Caco-2 (cell line): ENCODE measurements around the gene STXBP5L. TPM values are rescaled to one million over a fixed set of nuclear protein-coding genes. Genes with fewer than 3 reads are reported as not detected.

Experiments
- BruUV-seq: library from RNA; stranded (reverse); fragments of 400-500 nt; replicated peaks from 2 replicates; lab custom pipeline; 2021; lab: Mats Ljungman, UMichigan
- CTCF ChIA-PET: fragments of 300-600 bp; sonication (Branson Sonifier 250); formaldehyde crosslinking; loops from one replicate; lab custom pipeline; 2022; ENCODE audit warnings: antibody characterized with exemption; lab: Charles Lee
- POLR2A ChIA-PET: fragments of 300-600 bp; sonication (Branson Sonifier 250); formaldehyde crosslinking; loops from one replicate; lab custom pipeline; 2022; ENCODE audit warnings: antibody characterized with exemption; lab: Charles Lee
- DNase-seq, 2 experiments: peaks; one replicate each; pipeline versions ENCODE4 v3.0.0 to v3.0.0-alpha.2; 2020 to 2022
- H3K27me3 ChIP-seq: replicated peaks from 2 replicates; pipeline ENCODE4 v1.6.0; 2011; ENCODE audit warnings: low read length; ENCODE audit not compliant: control insufficient read depth, insufficient read depth
- H3K36me3 ChIP-seq: 2 replicates; pipeline ENCODE4 v1.5.1; 2011; ENCODE audit warnings: low read length; ENCODE audit not compliant: control insufficient read depth, insufficient read depth
- H3K4me1 ChIP-seq: fragments of 250-450 bp; sonication (Bioruptor Pico); 2 replicates; pipeline ENCODE4 v1.5.1; 2020; ENCODE audit warnings: mild to moderate bottlenecking
- H3K4me3 ChIP-seq: 2 replicates; pipeline ENCODE4 v1.5.1; 2011; ENCODE audit warnings: low read depth, mild to moderate bottlenecking, control low read depth, low read length
- H3K9me3 ChIP-seq: fragments of 250-450 bp; sonication (Bioruptor Pico); 2 replicates; pipeline ENCODE4 v1.5.1; 2020; ENCODE audit warnings: mild to moderate bottlenecking, moderate library complexity
- H3K27ac Mint-ChIP-seq: one replicate; pipeline ENCODE4 v1.8.0; 2022; ENCODE audit warnings: mixed read lengths; ENCODE audit not compliant: unreplicated experiment
- H3K27me3 Mint-ChIP-seq: one replicate; pipeline ENCODE4 v1.8.0; 2022; ENCODE audit warnings: mixed read lengths; ENCODE audit not compliant: insufficient read depth, unreplicated experiment
- H3K36me3 Mint-ChIP-seq: one replicate; pipeline ENCODE4 v1.8.0; 2022; ENCODE audit warnings: mild to moderate bottlenecking, mixed read lengths; ENCODE audit not compliant: insufficient read depth, unreplicated experiment
- H3K4me1 Mint-ChIP-seq: one replicate; pipeline ENCODE4 v1.8.0; 2022; ENCODE audit warnings: low read depth, mixed read lengths; ENCODE audit not compliant: unreplicated experiment
- H3K4me3 Mint-ChIP-seq: one replicate; pipeline ENCODE4 v1.8.0; 2022; ENCODE audit warnings: mild to moderate bottlenecking, moderate library complexity, mixed read lengths; ENCODE audit not compliant: unreplicated experiment
- H3K9me3 Mint-ChIP-seq: one replicate; pipeline ENCODE4 v1.8.0; 2022; ENCODE audit warnings: mixed read lengths; ENCODE audit not compliant: unreplicated experiment
- CTCF ChIP-seq, 2 experiments: fragments of 200-600 bp in 1 of 2; IDR thresholded peaks; 1 replicate in 1 of 2; 2 replicates in 1 of 2; pipeline versions ENCODE4 v1.5.1 to v1.8.0; 2011 to 2022; ENCODE audit warnings: antibody characterized with exemption in 1 of 2, control low read depth in 1 of 2, inconsistent platforms in 1 of 2, low read depth in 1 of 2, low read length in 1 of 2, mild to moderate bottlenecking in 1 of 2, moderate library complexity in 1 of 2; ENCODE audit not compliant: insufficient read depth in 1 of 2, severe bottlenecking in 1 of 2, unreplicated experiment in 1 of 2
- intact Hi-C: fragments of 100-400 bp; cut with micrococcal nuclease; formaldehyde crosslinking; loops from one replicate; pipeline ENCODE4 v1.10.0; 2022; ENCODE audit not compliant: unreplicated experiment
- total RNA-seq: library from RNA; stranded (reverse); gene quantifications from 2 replicates; pipeline ENCODE4 v1.2.3, GENCODE V29; 2022

STXBP5L gene
- total RNA-seq, 1 experiment from 2014 or later, result not detected

GRCh38 chr3:120909602-120909878 is 1.5 kb downstream of the STXBP5L start:
- Histone ChIP-seq H3K9me3 (no peaks in the 10 kb centered on the region), H3K4me1 (no peaks in the 10 kb centered on the region), H3K27me3 (0 out of 2 replicates have a peak, but pooled peaks cover 2% of the 10 kb centered on the region), H3K36me3 (no peaks in the 10 kb centered on the region), H3K4me3 (no peak overlapping the region)
- Mint-ChIP-seq H3K36me3 (no peaks in the 10 kb centered on the region), H3K4me3 (peak overlapping the region; percentile 81), H3K9me3 (no peaks in the 10 kb centered on the region), H3K4me1 (peaks cover 7% of the 10 kb centered on the region), H3K27ac (no peak overlapping the region), H3K27me3 (peaks cover 28% of the 10 kb centered on the region)
- BruUV-seq, result no TSS peak
- CTCF ChIA-PET, result no interaction called here
- intact Hi-C loops, result no loop called here
- TF ChIP-seq CTCF (IDR thresholded peaks at IDR 0.05; ENCODE audit: insufficient read depth in 1 of 2, low read depth in 1 of 2, low read length in 1 of 2, severe bottlenecking in 1 of 2, unreplicated experiment in 1 of 2), result no peak
- POLR2A ChIA-PET, result no interaction called here
- DNase-seq, result no peak

GRCh38 chr3:120926146-120926545 is 18.1 kb downstream of the STXBP5L start:
- Mint-ChIP-seq H3K4me1 (no peaks in the 10 kb centered on the region), H3K27me3 (no peaks in the 10 kb centered on the region), H3K4me3 (no peak overlapping the region), H3K27ac (no peak overlapping the region), H3K9me3 (peaks cover 18% of the 10 kb centered on the region), H3K36me3 (no peaks in the 10 kb centered on the region)
- BruUV-seq, result no TSS peak
- Histone ChIP-seq H3K9me3 (no peaks in the 10 kb centered on the region), H3K4me3 (no peak overlapping the region), H3K4me1 (no peaks in the 10 kb centered on the region), H3K27me3 (no peaks in the 10 kb centered on the region), H3K36me3 (no peaks in the 10 kb centered on the region)
- DNase-seq, result no peak
- intact Hi-C loops, result no loop called here
- ChIA-PET CTCF (no interaction called here), POLR2A (no interaction called here)
- TF ChIP-seq CTCF (IDR thresholded peaks at IDR 0.05; ENCODE audit: insufficient read depth in 1 of 2, low read depth in 1 of 2, low read length in 1 of 2, severe bottlenecking in 1 of 2, unreplicated experiment in 1 of 2), result no peak

GRCh38 chr3:120928991-120929390 is 21.0 kb downstream of the STXBP5L start:
- no peak overlapping the region for H3K27ac Mint-ChIP-seq

More at GRCh38 chr3:120928991-120929390, 21.0 kb downstream of the STXBP5L start:
- Mint-ChIP-seq H3K27me3 (no peaks in the 10 kb centered on the region), H3K4me1 (no peaks in the 10 kb centered on the region), H3K4me3 (no peak overlapping the region), H3K36me3 (no peaks in the 10 kb centered on the region), H3K9me3 (peaks cover 18% of the 10 kb centered on the region)
- ChIA-PET CTCF (no interaction called here), POLR2A (no interaction called here)
- H3K36me3 ChIP-seq, result no peaks in the 10 kb centered on the region
- DNase-seq, result no peak
- no peaks in the 10 kb centered on the region for H3K27me3 ChIP-seq
- intact Hi-C loops, result no loop called here
- no peak for TF ChIP-seq CTCF (IDR thresholded peaks at IDR 0.05; ENCODE audit: insufficient read depth in 1 of 2, low read depth in 1 of 2, low read length in 1 of 2, severe bottlenecking in 1 of 2, unreplicated experiment in 1 of 2)
- BruUV-seq, result no TSS peak
- H3K9me3 ChIP-seq, result no peaks in the 10 kb centered on the region
- H3K4me3 ChIP-seq, result no peak overlapping the region
- no peaks in the 10 kb centered on the region for H3K4me1 ChIP-seq
